Astrocyte (in vitro differentiated cells and primary cell): ENCODE data around the gene NIF3L1. TPM values are rescaled to one million over a fixed set of nuclear protein-coding genes. Genes with fewer than 3 reads are reported as not detected.

Experiments
- DNase-seq: peaks from one replicate; pipeline ENCODE4 v3.0.0-alpha.2; 2010; ENCODE audit warnings: low read depth
- FAIRE-seq: peaks from 2 replicates; lab custom pipeline; 2011; peaks lifted over from hg19 to GRCh38; lab: Jason Lieb, UNC
- H2AFZ ChIP-seq: 2 replicates; pipeline ENCODE4 v1.6.0; 2012; ENCODE audit warnings: low read depth, low read length, inconsistent platforms
- H3K27ac ChIP-seq: 2 replicates; pipeline ENCODE4 v1.5.1; 2011; ENCODE audit warnings: low read depth, low read length, inconsistent platforms
- H3K27me3 ChIP-seq: 2 replicates; pipeline ENCODE4 v1.6.0; 2011; ENCODE audit warnings: low read length, inconsistent platforms; ENCODE audit not compliant: insufficient read depth
- H3K36me3 ChIP-seq: 2 replicates; pipeline ENCODE4 v1.5.1; 2011; ENCODE audit warnings: low read length, inconsistent platforms; ENCODE audit not compliant: insufficient read depth
- H3K4me1 ChIP-seq: 2 replicates; pipeline ENCODE4 v1.5.1; 2011; ENCODE audit warnings: low read length, inconsistent platforms; ENCODE audit not compliant: insufficient read depth
- H3K4me2 ChIP-seq: 2 replicates; pipeline ENCODE4 v1.6.0; 2012; ENCODE audit warnings: low read length, inconsistent platforms
- H3K4me3 ChIP-seq: 2 replicates; pipeline ENCODE4 v1.5.1; 2011; ENCODE audit warnings: low read depth, mild to moderate bottlenecking, low read length, inconsistent platforms; ENCODE audit not compliant: insufficient read depth
- H3K79me2 ChIP-seq: 2 replicates; pipeline ENCODE4 v1.6.0; 2012; ENCODE audit warnings: mild to moderate bottlenecking, low read length, inconsistent platforms; ENCODE audit not compliant: insufficient read depth
- H3K9ac ChIP-seq: 2 replicates; pipeline ENCODE4 v1.6.0; 2012; ENCODE audit warnings: mild to moderate bottlenecking, low read length, inconsistent platforms
- H3K9me3 ChIP-seq: 2 replicates; pipeline ENCODE4 v1.5.1; 2012; ENCODE audit warnings: low read depth, mild to moderate bottlenecking, low read length, inconsistent platforms; ENCODE audit not compliant: insufficient read depth
- H4K20me1 ChIP-seq: 2 replicates; pipeline ENCODE4 v1.6.0; 2012; ENCODE audit warnings: low read length, inconsistent platforms; ENCODE audit not compliant: insufficient read depth
- H3K27ac Mint-ChIP-seq: one replicate; pipeline ENCODE4 v1.8.0; 2021; ENCODE audit warnings: mild to moderate bottlenecking, mixed read lengths; ENCODE audit not compliant: unreplicated experiment
- H3K27me3 Mint-ChIP-seq: one replicate; pipeline ENCODE4 v1.8.0; 2021; ENCODE audit warnings: low read depth, mixed read lengths; ENCODE audit not compliant: unreplicated experiment
- H3K36me3 Mint-ChIP-seq: one replicate; pipeline ENCODE4 v1.8.0; 2021; ENCODE audit warnings: low read depth, mixed read lengths; ENCODE audit not compliant: unreplicated experiment
- H3K4me1 Mint-ChIP-seq: one replicate; pipeline ENCODE4 v1.8.0; 2021; ENCODE audit warnings: low read depth, mixed read lengths; ENCODE audit not compliant: unreplicated experiment
- H3K4me3 Mint-ChIP-seq: one replicate; pipeline ENCODE4 v1.8.0; 2021; ENCODE audit warnings: mild to moderate bottlenecking, moderate library complexity, mixed read lengths; ENCODE audit not compliant: unreplicated experiment
- H3K9me3 Mint-ChIP-seq: one replicate; pipeline ENCODE4 v1.8.0; 2021; ENCODE audit warnings: mild to moderate bottlenecking, mixed read lengths; ENCODE audit not compliant: unreplicated experiment
- EZH2 ChIP-seq: IDR thresholded peaks from 2 replicates; pipeline ENCODE4 v1.6.1; 2012; ENCODE audit warnings: mild to moderate bottlenecking, low read length, inconsistent platforms; ENCODE audit not compliant: insufficient read depth
- total RNA-seq: library from RNA; stranded (reverse); gene quantifications from 2 replicates; pipeline ENCODE4 v1.2.1, GENCODE V29; 2021
- TF ChIP-seq, protein P1 (sequence below): IDR thresholded peaks from 2 replicates; pipeline ENCODE4 v1.5.1; 2011; ENCODE audit warnings: low read depth, mild to moderate bottlenecking, inconsistent platforms, low read length, moderate library complexity; ENCODE audit not compliant: insufficient read depth

The NIF3L1 gene
- total RNA-seq, 1 donor from 2014 or later = 17.8 TPM

DNA sequence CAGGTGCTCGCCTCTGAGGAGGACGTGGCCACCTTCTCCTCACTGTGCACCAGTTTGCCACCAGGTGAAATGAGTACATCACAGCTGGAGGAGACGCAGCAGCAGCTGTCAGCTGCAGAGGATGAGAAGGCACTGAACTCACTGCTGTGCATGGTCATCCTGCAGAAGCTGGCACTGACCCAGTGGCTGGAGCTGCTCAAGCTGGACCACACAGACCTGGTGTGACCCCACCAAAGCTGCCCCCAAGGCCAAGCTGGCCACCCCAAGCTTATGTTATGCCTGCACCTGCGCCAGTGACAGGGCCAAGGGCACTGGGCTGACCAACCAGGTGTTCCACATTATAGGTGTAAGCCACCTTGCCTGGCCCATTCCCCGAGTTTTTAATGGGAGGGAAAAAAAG is 44.0 kb upstream of the NIF3L1 start:
- Histone ChIP-seq H3K79me2 (no peaks in the 10 kb centered on the region), H3K9me3 (no peaks in the 10 kb centered on the region), H3K9ac (no peak overlapping the region), H3K27ac (no peak overlapping the region), H3K4me1 (no peaks in the 10 kb centered on the region), H3K27me3 (no peaks in the 10 kb centered on the region), H3K4me2 (no peak overlapping the region), H2AFZ (no peak overlapping the region), H4K20me1 (no peaks in the 10 kb centered on the region), H3K36me3 (no peaks in the 10 kb centered on the region), H3K4me3 (no peak overlapping the region)
- H3K27ac Mint-ChIP-seq = no peak overlapping the region
- H3K36me3 Mint-ChIP-seq = peaks cover 7% of the 10 kb centered on the region
- no peaks in the 10 kb centered on the region for H3K27me3 Mint-ChIP-seq
- FAIRE-seq = no peak
- no peaks in the 10 kb centered on the region for H3K4me1 Mint-ChIP-seq
- DNase-seq = no peak
- no peak overlapping the region for H3K4me3 Mint-ChIP-seq
- peaks cover 1% of the 10 kb centered on the region for H3K9me3 Mint-ChIP-seq
- TF ChIP-seq EZH2 = no peak
- TF ChIP-seq, protein P1, sequence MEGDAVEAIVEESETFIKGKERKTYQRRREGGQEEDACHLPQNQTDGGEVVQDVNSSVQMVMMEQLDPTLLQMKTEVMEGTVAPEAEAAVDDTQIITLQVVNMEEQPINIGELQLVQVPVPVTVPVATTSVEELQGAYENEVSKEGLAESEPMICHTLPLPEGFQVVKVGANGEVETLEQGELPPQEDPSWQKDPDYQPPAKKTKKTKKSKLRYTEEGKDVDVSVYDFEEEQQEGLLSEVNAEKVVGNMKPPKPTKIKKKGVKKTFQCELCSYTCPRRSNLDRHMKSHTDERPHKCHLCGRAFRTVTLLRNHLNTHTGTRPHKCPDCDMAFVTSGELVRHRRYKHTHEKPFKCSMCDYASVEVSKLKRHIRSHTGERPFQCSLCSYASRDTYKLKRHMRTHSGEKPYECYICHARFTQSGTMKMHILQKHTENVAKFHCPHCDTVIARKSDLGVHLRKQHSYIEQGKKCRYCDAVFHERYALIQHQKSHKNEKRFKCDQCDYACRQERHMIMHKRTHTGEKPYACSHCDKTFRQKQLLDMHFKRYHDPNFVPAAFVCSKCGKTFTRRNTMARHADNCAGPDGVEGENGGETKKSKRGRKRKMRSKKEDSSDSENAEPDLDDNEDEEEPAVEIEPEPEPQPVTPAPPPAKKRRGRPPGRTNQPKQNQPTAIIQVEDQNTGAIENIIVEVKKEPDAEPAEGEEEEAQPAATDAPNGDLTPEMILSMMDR = no peak

DNA sequence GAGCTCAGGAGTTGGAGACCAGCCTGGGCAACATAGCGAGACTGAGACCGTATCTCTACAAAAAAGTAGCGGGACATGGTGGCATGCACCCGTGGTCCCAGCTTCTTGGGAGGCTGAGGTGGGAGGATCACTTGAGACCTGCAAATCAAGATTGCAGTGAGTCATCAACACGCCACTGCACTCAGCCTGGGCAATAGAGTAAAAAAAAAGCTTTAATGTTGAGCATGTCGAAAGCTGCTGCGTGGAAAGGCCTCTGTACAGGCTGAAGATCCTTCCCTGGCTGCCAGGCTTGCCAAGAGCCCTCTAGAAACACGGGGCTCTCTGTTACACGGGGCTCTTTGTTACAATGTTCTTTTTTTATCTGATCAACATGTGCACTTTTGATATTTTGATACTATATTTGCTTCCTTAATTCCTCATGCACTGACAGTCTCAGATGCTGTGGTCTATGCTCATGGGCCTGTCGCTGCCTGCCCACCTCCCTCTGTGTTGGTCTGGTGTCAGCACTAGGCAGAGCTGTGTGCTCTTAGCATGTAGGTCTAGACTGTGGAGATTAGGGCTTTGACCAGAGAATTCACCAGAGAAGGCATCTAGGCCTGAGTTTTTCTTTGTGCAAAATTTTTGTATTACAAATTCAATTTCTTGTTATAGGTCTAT is 43.4 kb upstream of the NIF3L1 start:
- Histone ChIP-seq H3K36me3 (peaks cover 1% of the 10 kb centered on the region), H3K4me1 (no peaks in the 10 kb centered on the region), H3K9me3 (no peaks in the 10 kb centered on the region), H4K20me1 (peaks cover 5% of the 10 kb centered on the region), H3K27me3 (no peaks in the 10 kb centered on the region), H3K27ac (no peak overlapping the region), H3K9ac (no peak overlapping the region), H3K79me2 (no peaks in the 10 kb centered on the region), H2AFZ (no peak overlapping the region), H3K4me3 (no peak overlapping the region), H3K4me2 (no peak overlapping the region)
- Mint-ChIP-seq H3K27me3 (no peaks in the 10 kb centered on the region), H3K9me3 (peaks cover 1% of the 10 kb centered on the region), H3K36me3 (peaks cover 11% of the 10 kb centered on the region), H3K27ac (no peak overlapping the region), H3K4me1 (no peaks in the 10 kb centered on the region), H3K4me3 (no peak overlapping the region)
- no peak for FAIRE-seq
- TF ChIP-seq EZH2 = no peak
- TF ChIP-seq, protein P1 = no peak
- DNase-seq = no peak

DNA sequence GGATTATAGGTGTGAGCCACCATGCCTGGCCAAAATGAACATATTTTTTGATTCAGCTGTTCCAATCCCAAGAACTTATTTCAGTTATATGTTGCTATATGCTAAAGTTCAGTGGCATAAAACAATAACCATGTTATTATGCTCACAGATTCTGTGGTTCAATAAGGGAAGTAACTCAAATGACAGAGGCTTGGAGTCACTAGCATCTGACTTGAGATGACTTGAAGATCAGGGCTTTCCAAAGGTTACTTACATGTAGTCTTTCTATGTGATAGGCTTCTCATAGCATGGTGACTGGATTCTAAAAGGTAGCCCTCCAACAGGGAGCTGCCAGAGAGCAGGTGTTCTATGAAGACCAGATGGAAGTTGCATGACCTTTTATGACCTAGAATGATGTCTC is 41.9 kb upstream of the NIF3L1 start:
- H3K4me2 ChIP-seq = no peak overlapping the region
- FAIRE-seq = no peak

More for the DNA sequence above, 41.9 kb upstream of the NIF3L1 start:
- H3K4me3 Mint-ChIP-seq = no peak overlapping the region
- no peak for DNase-seq
- no peaks in the 10 kb centered on the region for H3K4me1 Mint-ChIP-seq
- Histone ChIP-seq H3K27me3 (no peaks in the 10 kb centered on the region), H4K20me1 (peaks cover 20% of the 10 kb centered on the region), H3K79me2 (no peaks in the 10 kb centered on the region), H3K4me1 (no peaks in the 10 kb centered on the region), H3K9me3 (no peaks in the 10 kb centered on the region), H3K9ac (no peak overlapping the region), H3K4me3 (no peak overlapping the region), H3K27ac (no peak overlapping the region), H3K36me3 (peaks cover 16% of the 10 kb centered on the region), H2AFZ (no peak overlapping the region)
- TF ChIP-seq, protein P1 = no peak
- TF ChIP-seq EZH2 = no peak
- H3K27ac Mint-ChIP-seq = no peak overlapping the region
- peaks cover 1% of the 10 kb centered on the region for H3K9me3 Mint-ChIP-seq
- H3K36me3 Mint-ChIP-seq = peaks cover 15% of the 10 kb centered on the region
- no peaks in the 10 kb centered on the region for H3K27me3 Mint-ChIP-seq
